Measurements from ENCODE around the gene NUDT1. TPM values are rescaled to one million over a fixed set of nuclear protein-coding genes. Genes with fewer than 3 reads are reported as not detected.

NUDT1 gene
- total and polyA plus RNA-seq, 2 experiments from 2014 or later, result 54.5 to 163 TPM

DNA sequence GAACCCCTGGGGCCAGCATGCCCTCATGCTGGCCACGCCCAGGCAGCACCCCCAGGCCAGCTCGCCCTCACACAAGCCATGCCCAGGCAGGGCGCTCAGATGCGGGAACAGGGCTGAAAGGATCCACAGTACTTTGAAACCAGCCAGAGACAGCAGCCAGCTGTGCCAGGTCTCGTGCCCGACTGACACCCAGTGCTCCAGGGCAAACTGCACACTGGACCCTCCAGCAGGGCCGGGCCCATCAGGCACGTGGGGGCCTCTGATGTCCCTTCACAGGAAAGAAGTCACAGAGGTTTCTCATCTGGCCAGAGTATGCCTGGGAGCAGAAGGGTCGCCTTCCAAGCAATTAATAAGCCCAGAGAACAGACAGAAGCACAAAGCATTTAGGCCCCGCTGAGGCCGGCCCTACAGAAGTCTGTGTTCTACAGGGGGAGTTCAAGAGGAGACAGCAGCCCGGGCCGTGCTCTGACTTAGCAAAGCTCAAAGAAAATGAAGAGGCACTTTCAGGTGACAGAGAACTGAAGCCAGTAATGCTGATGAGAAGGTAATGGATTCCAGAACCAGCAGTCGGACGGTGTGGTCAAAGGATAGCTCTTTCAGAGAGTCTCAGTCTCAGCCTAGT, 30.7 kb upstream of the NUDT1 start (continued):
- TF ChIP-seq, protein P1, sequence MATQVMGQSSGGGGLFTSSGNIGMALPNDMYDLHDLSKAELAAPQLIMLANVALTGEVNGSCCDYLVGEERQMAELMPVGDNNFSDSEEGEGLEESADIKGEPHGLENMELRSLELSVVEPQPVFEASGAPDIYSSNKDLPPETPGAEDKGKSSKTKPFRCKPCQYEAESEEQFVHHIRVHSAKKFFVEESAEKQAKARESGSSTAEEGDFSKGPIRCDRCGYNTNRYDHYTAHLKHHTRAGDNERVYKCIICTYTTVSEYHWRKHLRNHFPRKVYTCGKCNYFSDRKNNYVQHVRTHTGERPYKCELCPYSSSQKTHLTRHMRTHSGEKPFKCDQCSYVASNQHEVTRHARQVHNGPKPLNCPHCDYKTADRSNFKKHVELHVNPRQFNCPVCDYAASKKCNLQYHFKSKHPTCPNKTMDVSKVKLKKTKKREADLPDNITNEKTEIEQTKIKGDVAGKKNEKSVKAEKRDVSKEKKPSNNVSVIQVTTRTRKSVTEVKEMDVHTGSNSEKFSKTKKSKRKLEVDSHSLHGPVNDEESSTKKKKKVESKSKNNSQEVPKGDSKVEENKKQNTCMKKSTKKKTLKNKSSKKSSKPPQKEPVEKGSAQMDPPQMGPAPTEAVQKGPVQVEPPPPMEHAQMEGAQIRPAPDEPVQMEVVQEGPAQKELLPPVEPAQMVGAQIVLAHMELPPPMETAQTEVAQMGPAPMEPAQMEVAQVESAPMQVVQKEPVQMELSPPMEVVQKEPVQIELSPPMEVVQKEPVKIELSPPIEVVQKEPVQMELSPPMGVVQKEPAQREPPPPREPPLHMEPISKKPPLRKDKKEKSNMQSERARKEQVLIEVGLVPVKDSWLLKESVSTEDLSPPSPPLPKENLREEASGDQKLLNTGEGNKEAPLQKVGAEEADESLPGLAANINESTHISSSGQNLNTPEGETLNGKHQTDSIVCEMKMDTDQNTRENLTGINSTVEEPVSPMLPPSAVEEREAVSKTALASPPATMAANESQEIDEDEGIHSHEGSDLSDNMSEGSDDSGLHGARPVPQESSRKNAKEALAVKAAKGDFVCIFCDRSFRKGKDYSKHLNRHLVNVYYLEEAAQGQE (IDR thresholded peaks at IDR 0.05; ENCODE audit: unreplicated experiment), result no peak

DNA sequence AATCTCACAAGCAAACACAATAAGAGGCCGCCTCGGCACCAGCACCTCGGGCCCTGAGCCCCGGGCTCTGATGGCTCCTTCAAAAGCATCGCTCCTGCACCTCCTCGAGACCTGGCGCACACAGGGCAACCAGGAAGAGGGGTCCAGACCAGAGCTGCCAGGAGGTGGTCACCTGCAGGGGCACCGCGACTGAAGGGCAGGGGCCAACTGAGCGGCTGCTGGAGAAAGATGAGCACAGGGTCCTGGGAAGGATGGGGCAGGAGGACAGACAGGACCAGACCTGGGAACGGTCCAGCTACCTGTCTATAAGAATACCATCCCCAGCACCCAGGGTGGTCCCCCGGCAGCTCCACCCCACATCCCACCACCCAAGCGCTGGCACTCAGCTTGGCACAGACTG, 30.1 kb upstream of the NUDT1 start:
- peaks cover 18% of the 10 kb centered on the region for H3K36me3 ChIP-seq (ENCODE audit: insufficient read depth)
- no peaks in the 10 kb centered on the region; the same call in 1 of the 2 replicates for H3K79me2 ChIP-seq (replicated peaks; ENCODE audit: insufficient read depth)
- no peak overlapping the region for H2AFZ ChIP-seq
- peaks cover 82% of the 10 kb centered on the region for H3K36me3 Mint-ChIP-seq (ENCODE audit: low read depth)
- H4K20me1 ChIP-seq (replicated peaks; ENCODE audit: insufficient read depth), result 0 out of 2 replicates have a peak, but pooled peaks cover 6% of the 10 kb centered on the region
- H3K4me3 Mint-ChIP-seq, result no peak overlapping the region
- H3K9me3 Mint-ChIP-seq, result no peaks in the 10 kb centered on the region
- H3K27me3 Mint-ChIP-seq (ENCODE audit: insufficient read depth, low read depth, poor library complexity), result peaks cover 5% of the 10 kb centered on the region
- H3K27me3 ChIP-seq (ENCODE audit: insufficient read depth), result no peaks in the 10 kb centered on the region
- DNase-seq (ENCODE audit: low spot score) (no peak), ATAC-seq (no peak)
- H3K27ac Mint-ChIP-seq, result no peak overlapping the region
- H3K4me1 Mint-ChIP-seq, result no peaks in the 10 kb centered on the region
- H3K4me3 ChIP-seq, result no peak overlapping the region
- no peak overlapping the region for H3K4me2 ChIP-seq
- H3K4me1 ChIP-seq (ENCODE audit: insufficient read depth), result no peaks in the 10 kb centered on the region
- H3K27ac ChIP-seq (ENCODE audit: low read depth), result no peak overlapping the region
- no peaks in the 10 kb centered on the region for H3K9me2 ChIP-seq (ENCODE audit: insufficient read depth)
- H3F3A ChIP-seq (replicated peaks; ENCODE audit: low read depth), result no peaks in the 10 kb centered on the region
- TF ChIP-seq STAT1 (IDR thresholded peaks at IDR 0.05; ENCODE audit: unreplicated experiment) (no peak), EZH2phosphoT487 (IDR thresholded peaks at IDR 0.05; ENCODE audit: unreplicated experiment) (no peak), POLR2AphosphoS5 (IDR thresholded peaks at IDR 0.05; ENCODE audit: low read depth) (no peak), JUNB (IDR thresholded peaks at IDR 0.05; ENCODE audit: unreplicated experiment) (no peak), CREB1 (CRISPR knock-in tag; IDR thresholded peaks at IDR 0.05; ENCODE audit: low read depth) (no peak), NANOG (IDR thresholded peaks at IDR 0.05; ENCODE audit: borderline replicate concordance) (no peak), EZH2 (IDR thresholded peaks at IDR 0.05; ENCODE audit: low read depth, unreplicated experiment) (no peak), ETS1 (IDR thresholded peaks at IDR 0.05) (no peak)
- TF ChIP-seq, protein P2, sequence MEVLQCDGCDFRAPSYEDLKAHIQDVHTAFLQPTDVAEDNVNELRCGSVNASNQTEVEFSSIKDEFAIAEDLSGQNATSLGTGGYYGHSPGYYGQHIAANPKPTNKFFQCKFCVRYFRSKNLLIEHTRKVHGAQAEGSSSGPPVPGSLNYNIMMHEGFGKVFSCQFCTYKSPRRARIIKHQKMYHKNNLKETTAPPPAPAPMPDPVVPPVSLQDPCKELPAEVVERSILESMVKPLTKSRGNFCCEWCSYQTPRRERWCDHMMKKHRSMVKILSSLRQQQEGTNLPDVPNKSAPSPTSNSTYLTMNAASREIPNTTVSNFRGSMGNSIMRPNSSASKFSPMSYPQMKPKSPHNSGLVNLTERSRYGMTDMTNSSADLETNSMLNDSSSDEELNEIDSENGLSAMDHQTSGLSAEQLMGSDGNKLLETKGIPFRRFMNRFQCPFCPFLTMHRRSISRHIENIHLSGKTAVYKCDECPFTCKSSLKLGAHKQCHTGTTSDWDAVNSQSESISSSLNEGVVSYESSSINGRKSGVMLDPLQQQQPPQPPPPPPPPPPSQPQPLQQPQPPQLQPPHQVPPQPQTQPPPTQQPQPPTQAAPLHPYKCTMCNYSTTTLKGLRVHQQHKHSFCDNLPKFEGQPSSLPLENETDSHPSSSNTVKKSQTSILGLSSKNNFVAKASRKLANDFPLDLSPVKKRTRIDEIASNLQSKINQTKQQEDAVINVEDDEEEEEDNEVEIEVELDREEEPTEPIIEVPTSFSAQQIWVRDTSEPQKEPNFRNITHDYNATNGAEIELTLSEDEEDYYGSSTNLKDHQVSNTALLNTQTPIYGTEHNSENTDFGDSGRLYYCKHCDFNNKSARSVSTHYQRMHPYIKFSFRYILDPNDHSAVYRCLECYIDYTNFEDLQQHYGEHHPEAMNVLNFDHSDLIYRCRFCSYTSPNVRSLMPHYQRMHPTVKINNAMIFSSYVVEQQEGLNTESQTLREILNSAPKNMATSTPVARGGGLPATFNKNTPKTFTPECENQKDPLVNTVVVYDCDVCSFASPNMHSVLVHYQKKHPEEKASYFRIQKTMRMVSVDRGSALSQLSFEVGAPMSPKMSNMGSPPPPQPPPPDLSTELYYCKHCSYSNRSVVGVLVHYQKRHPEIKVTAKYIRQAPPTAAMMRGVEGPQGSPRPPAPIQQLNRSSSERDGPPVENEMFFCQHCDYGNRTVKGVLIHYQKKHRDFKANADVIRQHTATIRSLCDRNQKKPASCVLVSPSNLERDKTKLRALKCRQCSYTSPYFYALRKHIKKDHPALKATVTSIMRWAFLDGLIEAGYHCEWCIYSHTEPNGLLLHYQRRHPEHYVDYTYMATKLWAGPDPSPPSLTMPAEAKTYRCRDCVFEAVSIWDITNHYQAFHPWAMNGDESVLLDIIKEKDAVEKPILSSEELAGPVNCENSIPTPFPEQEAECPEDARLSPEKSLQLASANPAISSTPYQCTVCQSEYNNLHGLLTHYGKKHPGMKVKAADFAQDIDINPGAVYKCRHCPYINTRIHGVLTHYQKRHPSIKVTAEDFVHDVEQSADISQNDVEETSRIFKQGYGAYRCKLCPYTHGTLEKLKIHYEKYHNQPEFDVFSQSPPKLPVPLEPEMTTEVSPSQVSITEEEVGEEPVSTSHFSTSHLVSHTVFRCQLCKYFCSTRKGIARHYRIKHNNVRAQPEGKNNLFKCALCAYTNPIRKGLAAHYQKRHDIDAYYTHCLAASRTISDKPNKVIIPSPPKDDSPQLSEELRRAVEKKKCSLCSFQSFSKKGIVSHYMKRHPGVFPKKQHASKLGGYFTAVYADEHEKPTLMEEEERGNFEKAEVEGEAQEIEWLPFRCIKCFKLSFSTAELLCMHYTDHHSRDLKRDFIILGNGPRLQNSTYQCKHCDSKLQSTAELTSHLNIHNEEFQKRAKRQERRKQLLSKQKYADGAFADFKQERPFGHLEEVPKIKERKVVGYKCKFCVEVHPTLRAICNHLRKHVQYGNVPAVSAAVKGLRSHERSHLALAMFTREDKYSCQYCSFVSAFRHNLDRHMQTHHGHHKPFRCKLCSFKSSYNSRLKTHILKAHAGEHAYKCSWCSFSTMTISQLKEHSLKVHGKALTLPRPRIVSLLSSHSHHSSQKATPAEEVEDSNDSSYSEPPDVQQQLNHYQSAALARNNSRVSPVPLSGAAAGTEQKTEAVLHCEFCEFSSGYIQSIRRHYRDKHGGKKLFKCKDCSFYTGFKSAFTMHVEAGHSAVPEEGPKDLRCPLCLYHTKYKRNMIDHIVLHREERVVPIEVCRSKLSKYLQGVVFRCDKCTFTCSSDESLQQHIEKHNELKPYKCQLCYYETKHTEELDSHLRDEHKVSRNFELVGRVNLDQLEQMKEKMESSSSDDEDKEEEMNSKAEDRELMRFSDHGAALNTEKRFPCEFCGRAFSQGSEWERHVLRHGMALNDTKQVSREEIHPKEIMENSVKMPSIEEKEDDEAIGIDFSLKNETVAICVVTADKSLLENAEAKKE (CRISPR knock-in tag; IDR thresholded peaks at IDR 0.05), result no peak
- TF ChIP-seq, protein P1 (IDR thresholded peaks at IDR 0.05; ENCODE audit: unreplicated experiment), result no peak

Data from GM23338 (cell line).